Right hindlimb (tissue), 1 donor: Measurements from ENCODE around the gene NUP210.
A peak's percentile ranks its signal among the peaks of the same experiment; 100 is the strongest.

Source experiments
- DNase-seq: peaks from one replicate; pipeline ENCODE4 v3.0.0-alpha.2; 2018

NUP210 gene

DNA sequence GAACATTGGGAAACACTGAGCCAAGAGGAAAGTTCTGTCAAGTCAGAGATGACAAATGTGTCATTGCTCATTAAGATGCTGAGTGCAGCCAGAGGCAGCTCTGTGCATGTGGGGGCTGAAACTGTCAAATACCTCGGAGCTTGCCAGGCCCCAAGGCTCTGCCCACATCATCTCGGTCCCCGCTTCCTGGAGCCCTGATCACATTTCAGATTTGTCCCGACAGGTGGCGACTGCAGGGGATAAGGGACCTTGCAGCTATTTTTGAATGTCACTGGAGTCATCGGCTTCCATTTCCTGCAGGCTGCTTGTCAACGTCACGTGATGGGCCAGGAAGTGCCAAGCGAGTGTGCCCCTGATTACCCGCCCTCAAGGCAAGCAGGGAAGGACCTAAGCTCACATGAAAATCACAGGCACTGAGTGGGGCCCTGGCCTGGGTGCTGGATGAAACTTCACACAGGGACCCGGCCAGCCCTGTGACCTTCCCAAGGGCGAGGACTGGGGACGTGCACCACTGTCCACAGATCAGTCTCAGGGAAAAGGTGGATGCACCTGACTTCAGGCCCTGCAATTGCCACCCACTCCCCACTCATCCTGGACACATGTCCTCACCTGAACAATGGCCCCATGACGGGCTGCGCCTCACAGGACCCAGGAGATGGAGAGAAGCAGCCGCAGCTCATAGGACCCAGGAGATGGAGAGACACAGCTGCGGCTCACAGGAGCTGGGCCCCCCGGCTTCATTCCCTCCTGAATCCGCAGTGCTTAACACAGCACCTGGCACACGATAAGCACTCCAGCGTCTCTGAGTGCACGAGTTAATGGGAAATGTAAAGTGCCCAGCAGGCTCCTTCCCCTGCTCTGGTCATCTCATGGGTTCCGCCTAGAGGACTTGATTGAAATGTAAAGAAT lies 73.4 kb downstream of the NUP210 start:
- DNase-seq: peak; percentile 44

- no peak for DNase-seq
Measured at GRCh38 chr3:13345772-13346171, 74.3 kb downstream of the NUP210 start.

GRCh38 chr3:13345284-13345683 lies 74.8 kb downstream of the NUP210 start:
- no peak for DNase-seq

DNA sequence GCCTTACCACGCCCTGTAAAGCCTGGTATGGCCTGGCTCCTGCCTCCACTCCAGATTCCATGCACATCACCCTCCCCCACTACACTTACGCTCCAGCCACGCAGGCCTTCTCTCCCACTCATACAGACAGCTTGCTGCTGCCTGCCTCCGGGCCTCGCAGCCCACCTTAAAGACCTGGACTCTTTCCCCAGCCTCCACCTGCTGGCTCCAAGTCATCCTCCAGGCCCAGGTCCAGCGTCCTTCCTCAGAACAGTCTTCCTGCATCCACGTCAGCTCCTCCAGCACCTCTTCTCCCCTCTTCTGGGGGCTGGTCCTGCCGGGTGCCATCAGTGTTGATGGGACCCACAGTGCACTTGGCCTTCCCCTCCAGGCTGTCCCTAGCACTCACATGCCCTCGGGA lies 75.5 kb downstream of the NUP210 start:
- DNase-seq: no peak

GRCh38 chr3:13343601-13344000 lies 76.5 kb downstream of the NUP210 start:
- DNase-seq: no peak

- no peak for DNase-seq
Measured at GRCh38 chr3:13341229-13341905, 78.8 kb downstream of the NUP210 start.

GRCh38 chr3:13339833-13340232 lies 80.3 kb downstream of the NUP210 start:
- no peak for DNase-seq

GRCh38 chr3:13338996-13339395 lies 81.1 kb downstream of the NUP210 start:
- DNase-seq: no peak

DNA sequence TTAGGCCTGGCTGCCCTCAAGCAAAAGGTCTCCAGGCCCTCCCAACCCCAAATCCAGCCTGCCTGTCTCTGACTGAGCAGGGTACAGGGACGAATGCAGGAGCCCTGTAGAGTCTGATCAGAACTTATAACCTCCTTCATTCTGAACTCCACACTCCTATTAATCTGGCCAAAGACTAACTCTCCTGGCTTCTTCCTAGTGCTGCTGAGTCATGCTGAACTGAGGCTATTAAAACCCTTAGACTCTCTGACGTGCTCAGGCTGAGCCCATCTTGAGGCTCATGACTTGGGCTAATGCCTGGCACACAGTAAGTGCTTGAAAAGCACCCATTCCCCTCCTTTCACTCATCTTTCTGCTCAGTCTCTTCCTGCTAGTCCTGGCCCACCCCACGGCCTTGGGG lies 81.9 kb downstream of the NUP210 start:
- DNase-seq: no peak

DNA sequence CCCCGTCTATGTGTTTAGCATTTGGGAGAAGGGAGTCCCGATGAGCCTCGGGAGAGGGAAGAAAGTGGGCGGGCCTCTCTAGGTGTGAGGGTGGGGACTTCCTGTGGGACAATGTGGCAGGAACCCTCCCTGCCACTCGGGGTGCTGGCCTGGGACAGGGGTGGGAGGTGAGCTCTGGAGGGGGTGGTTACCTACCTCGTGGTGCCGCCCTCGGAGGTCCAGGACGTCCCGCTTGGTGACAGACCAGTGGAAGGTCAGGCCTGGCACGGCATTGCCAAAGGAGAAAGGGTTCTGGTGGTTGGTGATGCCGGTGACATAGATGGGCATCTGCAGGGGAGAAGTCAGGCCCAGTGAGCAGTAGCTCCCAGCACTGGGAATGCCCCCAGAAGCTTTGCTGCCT lies 83.5 kb downstream of the NUP210 start:
- DNase-seq: no peak

DNA sequence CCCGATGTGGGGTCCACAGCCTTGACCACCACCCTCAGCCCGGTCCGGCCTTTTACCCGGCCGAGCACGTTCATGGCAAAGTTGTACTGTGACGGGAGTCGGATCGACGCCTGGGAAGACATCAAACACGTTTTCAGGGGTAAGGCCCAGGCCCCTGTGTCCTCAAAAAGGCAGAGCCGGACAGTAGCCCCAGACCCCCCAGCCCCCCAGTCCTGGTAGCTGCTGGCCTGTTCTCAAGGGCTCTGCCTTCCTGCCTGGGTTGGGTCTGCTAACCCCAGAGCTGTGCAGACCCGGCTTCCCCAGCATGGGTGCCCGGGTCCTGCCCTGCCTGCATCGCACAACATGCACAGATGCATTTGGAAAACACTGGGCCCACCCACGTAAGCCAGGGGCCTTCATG lies 84.6 kb downstream of the NUP210 start:
- no peak for DNase-seq

DNA sequence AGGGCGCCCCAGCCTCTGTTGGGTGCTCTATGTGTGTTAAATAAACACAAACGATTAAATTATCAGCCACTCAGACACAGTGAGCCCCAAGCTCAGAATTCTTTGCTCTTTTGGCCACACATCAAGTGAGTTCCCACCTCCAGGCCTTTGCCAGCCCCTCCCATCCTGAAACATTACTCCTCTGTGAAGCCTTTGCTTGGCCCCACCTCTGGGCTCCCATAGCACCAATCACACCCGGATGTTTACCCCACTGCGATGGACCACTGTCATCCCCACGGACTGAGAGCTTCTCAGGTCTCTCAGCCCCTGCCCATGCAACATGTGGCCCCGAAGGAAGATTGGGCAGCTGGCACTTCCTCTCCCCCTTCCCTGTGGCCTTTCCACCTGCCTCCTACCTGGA lies 85.1 kb downstream of the NUP210 start:
- DNase-seq: no peak

GRCh38 chr3:13333236-13333897 lies 86.8 kb downstream of the NUP210 start:
- no peak for DNase-seq

DNA sequence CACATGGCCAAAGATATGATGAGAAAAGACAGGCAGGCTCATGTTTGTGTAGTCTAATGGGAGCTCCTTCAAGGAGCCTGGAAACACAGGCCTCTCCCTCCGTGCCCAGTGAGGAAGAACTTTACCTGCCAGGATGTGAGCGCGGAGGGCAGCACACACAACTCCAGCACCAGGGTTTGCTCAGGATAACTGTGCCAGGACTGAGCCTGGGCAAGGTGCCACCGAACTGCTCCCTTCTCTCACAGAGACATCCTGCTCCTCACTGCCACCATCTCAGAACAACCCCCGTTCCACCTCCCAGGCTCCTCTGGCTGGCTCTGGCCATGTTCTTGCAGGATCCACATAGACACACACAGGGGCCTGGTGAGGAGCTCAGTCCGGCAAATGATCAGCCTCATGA lies 87.4 kb downstream of the NUP210 start:
- no peak for DNase-seq

DNA sequence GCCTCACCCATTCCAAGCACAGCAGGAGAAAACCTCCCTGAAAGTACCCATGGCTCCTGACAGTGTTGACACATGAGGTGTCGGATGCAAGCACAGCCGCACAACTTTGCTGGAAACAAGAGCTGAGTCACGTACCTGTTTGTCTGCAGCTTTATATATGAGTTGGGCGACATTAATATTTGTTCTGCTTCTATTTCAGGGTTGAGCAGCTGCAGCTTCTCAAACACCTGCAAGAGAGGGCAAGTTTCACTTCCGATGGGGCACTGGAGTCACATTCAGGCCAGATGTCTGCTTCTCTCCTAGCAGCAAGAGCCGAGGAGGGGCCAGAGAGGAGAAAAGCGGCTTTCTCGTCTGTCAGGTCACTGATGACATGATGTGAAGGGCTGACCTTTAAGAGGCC lies 88.0 kb downstream of the NUP210 start:
- DNase-seq: no peak

DNA sequence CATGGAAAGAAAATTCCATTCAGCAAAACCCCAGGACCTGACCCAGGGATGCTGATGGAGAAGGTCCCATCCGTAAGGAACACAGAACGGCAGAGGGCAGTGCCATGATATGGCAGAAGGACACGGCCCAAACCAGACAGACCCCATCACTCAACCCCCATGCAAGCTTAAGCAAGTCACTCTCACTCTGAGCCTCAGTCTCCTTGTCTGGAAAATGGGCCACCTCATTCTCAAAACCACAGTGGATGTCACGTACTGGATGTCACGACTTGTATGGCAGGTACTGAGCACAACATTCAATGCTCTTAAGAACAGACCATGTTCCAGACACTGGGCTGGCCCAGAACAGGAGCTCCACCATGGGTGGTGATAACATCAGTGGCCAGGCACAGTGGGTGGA lies 90.4 kb downstream of the NUP210 start:
- DNase-seq: no peak

- DNase-seq: no peak
Measured at GRCh38 chr3:13325892-13326443, 94.2 kb downstream of the NUP210 start.

DNA sequence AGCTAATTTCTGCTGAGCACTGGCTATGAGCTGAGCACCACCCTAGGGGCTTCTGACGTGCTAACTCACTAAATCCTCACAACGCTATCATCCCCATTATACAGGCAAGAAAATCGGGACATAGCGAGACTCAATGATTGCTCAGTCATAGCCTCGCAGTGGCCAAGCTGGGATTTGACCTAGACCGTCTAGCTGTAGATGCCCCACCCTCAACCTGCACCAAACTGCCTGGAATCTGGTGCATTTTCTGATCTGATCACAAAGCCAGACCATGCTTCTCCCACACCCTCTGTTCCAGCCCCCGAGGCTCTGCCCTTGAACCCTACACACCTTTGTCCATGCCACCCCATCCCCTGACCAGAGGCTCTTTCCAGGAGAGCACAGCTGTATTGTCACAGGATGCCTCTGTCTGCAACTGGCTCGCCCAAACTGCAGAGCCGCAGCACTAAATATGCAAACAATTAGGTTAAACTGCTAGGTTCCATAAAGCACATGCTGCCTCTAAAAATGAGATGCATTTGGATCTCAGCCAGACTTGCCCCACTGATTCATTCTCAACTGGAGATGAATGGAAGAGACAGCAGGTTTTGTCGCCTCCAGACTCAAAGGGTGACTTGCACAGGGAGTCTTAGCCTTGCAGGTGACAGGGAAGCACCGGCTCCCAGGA lies 95.2 kb downstream of the NUP210 start:
- no peak for DNase-seq

DNA sequence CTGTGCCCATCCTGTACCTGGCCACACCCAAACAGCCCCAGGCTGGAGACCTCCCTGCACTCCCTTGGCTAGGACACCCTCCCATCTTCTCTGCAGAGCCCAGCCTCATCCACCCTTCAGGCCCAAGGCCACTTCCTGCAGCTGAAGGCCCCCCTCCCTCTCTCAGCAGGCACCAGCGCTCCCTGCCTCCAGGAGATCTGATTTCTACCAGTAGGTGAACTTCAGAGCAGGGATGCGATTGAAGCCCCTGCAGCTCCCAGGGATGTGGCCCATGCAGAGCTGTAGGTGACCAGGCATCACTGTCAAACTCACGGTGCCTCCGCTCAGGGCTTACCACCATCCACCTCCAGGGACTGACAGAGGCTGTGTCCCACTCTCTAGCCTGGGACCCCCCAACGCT lies 96.3 kb downstream of the NUP210 start:
- DNase-seq: no peak

DNA sequence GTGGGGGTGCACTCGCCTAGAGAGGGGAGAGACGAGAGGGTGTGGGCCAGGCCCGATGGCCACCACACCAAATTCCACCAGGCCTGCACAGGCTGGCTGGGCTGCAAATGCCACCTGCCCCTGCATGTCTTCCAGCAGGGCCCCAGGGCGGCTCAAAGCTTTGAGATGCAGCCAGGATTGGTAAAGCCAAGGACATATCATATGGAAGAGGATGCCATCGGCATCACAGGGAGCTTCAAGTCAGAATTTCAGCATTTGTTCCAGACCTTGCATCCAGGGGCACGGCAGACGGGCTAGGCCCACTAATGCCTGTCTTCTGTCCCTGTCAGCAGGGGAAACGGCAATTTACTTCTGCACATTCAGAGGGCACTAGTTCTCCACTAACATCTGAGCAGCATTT lies 97.8 kb downstream of the NUP210 start:
- no peak for DNase-seq

GRCh38 chr3:13319564-13320220 lies 100.4 kb downstream of the NUP210 start:
- no peak for DNase-seq
